GM23248 (cell line): ENCODE measurements around the gene ERCC6L2. TPM values are rescaled to one million over a fixed set of nuclear protein-coding genes. Genes with fewer than 3 reads are reported as not detected.

Experiments used
- DNase-seq: peaks from one replicate; pipeline ENCODE4 v3.0.0-alpha.2; 2015
- H2AFZ ChIP-seq: fragments of 200-600 bp; sonication (generic); 2 replicates; pipeline ENCODE4 v1.6.1; 2016; ENCODE audit warnings: antibody characterized with exemption
- H3F3A ChIP-seq: fragments of 200-600 bp; sonication (generic); 2 replicates; pipeline ENCODE4 v1.6.1; 2016; ENCODE audit warnings: mild to moderate bottlenecking, antibody characterized with exemption, mixed run types; ENCODE audit not compliant: insufficient read depth
- H3K27ac ChIP-seq: fragments of 200-600 bp; sonication (generic); 2 replicates; pipeline ENCODE4 v1.5.1; 2016; ENCODE audit warnings: mild to moderate bottlenecking
- H3K27me3 ChIP-seq: fragments of 200-600 bp; sonication (generic); replicated peaks from 2 replicates; pipeline ENCODE4 v1.6.1; 2016; ENCODE audit warnings: mild to moderate bottlenecking; ENCODE audit not compliant: insufficient read depth
- H3K36me3 ChIP-seq: fragments of 200-600 bp; sonication (generic); 2 replicates; pipeline ENCODE4 v1.6.1; 2016; ENCODE audit warnings: low read depth, mild to moderate bottlenecking
- H3K4me1 ChIP-seq: fragments of 200-600 bp; sonication (generic); 2 replicates; pipeline ENCODE4 v1.6.1; 2016; ENCODE audit warnings: mild to moderate bottlenecking; ENCODE audit not compliant: insufficient read depth
- H3K4me2 ChIP-seq: fragments of 200-600 bp; sonication (generic); one replicate; pipeline ENCODE4 v1.6.1; 2016; ENCODE audit warnings: mild to moderate bottlenecking; ENCODE audit not compliant: unreplicated experiment
- H3K4me3 ChIP-seq: fragments of 200-600 bp; sonication (generic); 2 replicates; pipeline ENCODE4 v1.5.1; 2016; ENCODE audit warnings: mild to moderate bottlenecking
- H3K79me2 ChIP-seq: fragments of 200-600 bp; sonication (generic); 2 replicates; pipeline ENCODE4 v1.6.1; 2016; ENCODE audit warnings: mild to moderate bottlenecking; ENCODE audit not compliant: insufficient read depth
- H3K9ac ChIP-seq: fragments of 200-600 bp; sonication (generic); 2 replicates; pipeline ENCODE4 v1.6.1; 2016; ENCODE audit warnings: mild to moderate bottlenecking
- H3K9me2 ChIP-seq: fragments of 200-600 bp; sonication (generic); 2 replicates; pipeline ENCODE4 v1.6.1; 2016; ENCODE audit warnings: mixed run types, mild to moderate bottlenecking, moderate library complexity; ENCODE audit not compliant: insufficient read depth
- H3K9me3 ChIP-seq: fragments of 200-600 bp; sonication (generic); one replicate; pipeline ENCODE4 v1.6.1; 2017; ENCODE audit warnings: low read depth
- H4K20me1 ChIP-seq: fragments of 200-600 bp; sonication (generic); 2 replicates; pipeline ENCODE4 v1.6.0; 2016; ENCODE audit not compliant: insufficient read depth
- EZH2 ChIP-seq: fragments of 200-600 bp; sonication (generic); IDR thresholded peaks from 2 replicates; pipeline ENCODE4 v1.6.1; 2018; ENCODE audit warnings: antibody characterized with exemption, mild to moderate bottlenecking; ENCODE audit not compliant: insufficient read depth, poor library complexity, severe bottlenecking
- EZH2phosphoT487 ChIP-seq: fragments of 200-600 bp; sonication (generic); IDR thresholded peaks from 2 replicates; pipeline ENCODE4 v1.6.1; 2018; ENCODE audit warnings: antibody characterized with exemption, moderate library complexity, mild to moderate bottlenecking, low read depth; ENCODE audit not compliant: insufficient read depth
- WGBS, 2 experiments: methylation state at CpG; one replicate each; pipeline ENCODE4 v1.1.6; 2015 to 2017; ENCODE audit warnings: low lambda C conversion rate in 2 of 2, low coverage in 1 of 2; ENCODE audit errors: missing lambda C conversion rate in 2 of 2; 5-methylcytosine and 5-hydroxymethylcytosine counted together
- in situ Hi-C: fragments of 300-500 bp; cut with MboI; formaldehyde crosslinking; loops from 2 replicates; pipeline ENCODE4 v1.15.0; 2020
- polyA plus RNA-seq: library from polyadenylated mRNA; unstranded; fragments of >200 nt; fragmentation: Nextera tagmentation; extraction: Ambion mirVana; gene quantifications from 2 replicates; pipeline ENCODE4 v1.2.1, GENCODE V29; 2016
- total RNA-seq: library from RNA; depleted of rRNA; stranded (reverse); fragments of >200 nt; shearing (Covaris generic); gene quantifications from 2 replicates; pipeline ENCODE4 v1.2.3, GENCODE V29; 2014

ERCC6L2 gene
- total and polyA plus RNA-seq, 2 experiments from 2014 or later: 23.4 to 45.0 TPM

DNA sequence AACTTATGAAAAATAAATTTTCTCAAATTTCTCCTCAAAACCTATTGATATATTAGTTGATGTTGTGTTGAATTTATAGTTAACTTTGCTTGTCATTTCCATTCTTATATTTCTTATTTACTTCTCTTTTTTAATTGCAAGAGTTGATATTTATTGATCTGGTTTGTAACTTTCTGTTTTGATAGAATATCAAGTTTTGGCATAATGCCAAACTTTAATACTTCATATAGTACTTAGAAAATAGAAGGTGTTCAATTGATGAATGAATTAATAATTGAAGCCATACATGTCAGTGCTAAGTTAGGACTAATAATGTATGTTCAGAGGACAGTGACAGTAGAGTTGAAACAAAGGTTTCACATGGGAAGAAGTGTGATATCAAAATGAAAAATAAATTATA is 27.9 kb downstream of the ERCC6L2 start:
- Histone ChIP-seq H4K20me1 (no peaks in the 10 kb centered on the region), H3K9ac (no peak overlapping the region), H3K9me2 (no peaks in the 10 kb centered on the region), H3K36me3 (peaks cover 1% of the 10 kb centered on the region), H3K4me2 (no peak overlapping the region), H3F3A (no peaks in the 10 kb centered on the region), H3K27me3 (no peaks in the 10 kb centered on the region), H3K79me2 (0 out of 2 replicates have a peak, but pooled peaks cover 22% of the 10 kb centered on the region), H2AFZ (no peak overlapping the region), H3K4me3 (no peak overlapping the region), H3K9me3 (no peaks in the 10 kb centered on the region), H3K4me1 (0 out of 2 replicates have a peak, but pooled peaks cover 7% of the 10 kb centered on the region), H3K27ac (no peak overlapping the region)
- no peak for TF ChIP-seq EZH2phosphoT487
- TF ChIP-seq EZH2: no peak
- no peak for DNase-seq
- in situ Hi-C loops: no loop called here

DNA sequence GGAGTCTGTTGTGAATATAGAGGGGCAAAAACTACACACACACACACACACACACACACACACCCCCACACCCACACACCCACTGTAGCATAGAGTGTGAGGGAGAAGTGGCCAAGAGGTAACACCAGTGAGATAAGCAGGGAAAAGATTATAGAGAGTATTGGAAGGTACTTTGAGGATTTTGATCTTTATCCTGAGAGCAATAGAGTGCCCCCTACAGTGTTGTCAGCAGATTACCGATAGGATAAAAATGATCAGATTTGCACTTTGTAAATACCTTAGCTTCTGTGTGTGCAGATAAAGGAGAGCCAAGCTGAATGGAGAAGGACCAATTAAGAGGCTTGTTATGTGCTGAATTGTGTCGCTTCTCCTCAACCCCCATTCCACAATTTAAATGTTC is 32.3 kb downstream of the ERCC6L2 start:
- in situ Hi-C loops: no loop called here
- Histone ChIP-seq H3K27ac (no peak overlapping the region), H3K4me3 (no peak overlapping the region), H3K9ac (no peak overlapping the region), H3K4me2 (no peak overlapping the region), H3K27me3 (no peaks in the 10 kb centered on the region), H4K20me1 (no peaks in the 10 kb centered on the region), H3F3A (no peaks in the 10 kb centered on the region), H2AFZ (no peak overlapping the region), H3K9me2 (no peaks in the 10 kb centered on the region), H3K79me2 (peaks cover 29% of the 10 kb centered on the region; the same call in 1 of the 2 replicates), H3K9me3 (no peaks in the 10 kb centered on the region), H3K4me1 (no peaks in the 10 kb centered on the region), H3K36me3 (peaks cover 6% of the 10 kb centered on the region)
- peak; percentile 6 for DNase-seq
- no peak for TF ChIP-seq EZH2phosphoT487
- TF ChIP-seq EZH2: no peak
- 96 to 98% methylated on average over 2 of the region's 2 CpGs for WGBS, 2 experiments

DNA sequence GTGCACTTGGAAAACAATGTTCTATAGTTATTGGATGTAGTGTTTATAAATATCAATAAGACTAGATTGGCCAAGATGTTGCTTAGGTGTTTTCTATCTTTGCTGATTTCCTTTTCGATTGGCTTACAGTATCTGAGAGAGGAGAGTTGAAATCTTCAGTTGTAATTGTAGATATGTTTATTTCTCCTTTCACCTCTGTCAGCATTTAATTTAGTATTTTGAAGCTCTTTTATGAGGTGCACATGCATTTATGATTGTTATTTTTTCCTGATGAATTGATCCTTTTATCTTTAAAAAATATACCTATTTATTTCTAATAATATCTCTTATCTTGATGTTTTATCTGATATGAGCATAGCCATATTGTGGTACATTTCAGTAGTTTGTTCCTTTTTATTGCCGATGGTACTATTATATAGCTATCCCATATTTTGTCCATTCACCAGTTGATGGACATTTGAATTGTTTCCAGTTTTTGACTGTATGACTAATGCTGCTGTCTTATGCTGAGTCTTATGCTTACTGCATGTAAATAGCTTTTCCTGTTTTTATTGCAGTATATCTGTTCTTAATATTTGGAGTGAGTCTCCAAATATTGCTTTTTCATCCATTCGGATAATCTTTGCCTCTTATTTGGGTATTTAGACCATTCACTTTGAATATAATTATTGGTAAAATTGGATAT is 34.7 kb downstream of the ERCC6L2 start:
- no peak for TF ChIP-seq EZH2
- no peak for TF ChIP-seq EZH2phosphoT487
- Histone ChIP-seq H2AFZ (no peak overlapping the region), H3K4me1 (no peaks in the 10 kb centered on the region), H3K9ac (no peak overlapping the region), H3K9me2 (no peaks in the 10 kb centered on the region), H3K4me2 (no peak overlapping the region), H4K20me1 (no peaks in the 10 kb centered on the region), H3K4me3 (no peak overlapping the region), H3K27ac (no peak overlapping the region), H3F3A (no peaks in the 10 kb centered on the region), H3K36me3 (0 out of 2 replicates have a peak, but pooled peaks cover 14% of the 10 kb centered on the region), H3K9me3 (no peaks in the 10 kb centered on the region), H3K79me2 (peaks cover 22% of the 10 kb centered on the region; the same call in 1 of the 2 replicates), H3K27me3 (no peaks in the 10 kb centered on the region)
- in situ Hi-C loops: no loop called here
- no peak for DNase-seq
- 95 to 100% methylated on average over 3 of the region's 3 CpGs for WGBS, 2 experiments

DNA sequence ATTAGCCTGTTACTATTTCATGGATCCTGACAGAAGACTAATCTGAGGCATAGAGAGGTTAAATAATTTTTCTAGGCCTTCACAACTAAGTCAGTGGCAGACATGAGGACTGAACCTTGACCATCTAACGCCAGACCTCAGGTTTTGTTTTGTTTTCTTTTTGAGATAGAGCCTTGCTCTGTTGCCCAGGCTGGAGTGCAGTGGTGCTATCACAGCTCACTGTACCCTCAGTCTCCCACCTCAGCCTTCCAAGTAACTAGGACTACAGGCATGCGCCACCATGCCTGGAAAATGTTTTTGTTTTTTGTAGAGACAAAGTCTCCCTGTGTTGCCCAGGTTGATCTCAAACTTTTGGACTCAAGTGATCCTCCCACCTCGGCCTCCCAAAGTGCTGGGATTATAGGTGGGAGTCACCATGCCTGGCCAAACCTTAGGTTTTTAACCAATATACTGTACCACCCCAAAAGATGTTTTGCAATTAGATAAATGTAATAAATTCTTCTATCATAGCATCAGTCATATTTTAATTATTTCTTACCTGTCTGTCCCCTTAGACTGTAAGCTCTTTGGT is 35.4 kb downstream of the ERCC6L2 start:
- TF ChIP-seq EZH2 (no peak), EZH2phosphoT487 (no peak)
- H3F3A ChIP-seq: no peaks in the 10 kb centered on the region
- in situ Hi-C loops: no loop called here
- no peaks in the 10 kb centered on the region for H3K9me2 ChIP-seq
- H3K4me1 ChIP-seq: no peaks in the 10 kb centered on the region
- peaks cover 22% of the 10 kb centered on the region; the same call in 1 of the 2 replicates for H3K79me2 ChIP-seq
- WGBS, 2 experiments: 93 to 97% methylated on average over 3 of the region's 3 CpGs
- no peaks in the 10 kb centered on the region for H3K9me3 ChIP-seq
- no peaks in the 10 kb centered on the region for H3K27me3 ChIP-seq
- H2AFZ ChIP-seq: no peak overlapping the region
- no peak overlapping the region for H3K4me2 ChIP-seq
- no peaks in the 10 kb centered on the region for H4K20me1 ChIP-seq
- no peak for DNase-seq
- H3K9ac ChIP-seq: no peak overlapping the region
- H3K36me3 ChIP-seq: peaks cover 16% of the 10 kb centered on the region; the same call in 1 of the 2 replicates
- no peak overlapping the region for H3K27ac ChIP-seq
- no peak overlapping the region for H3K4me3 ChIP-seq
